HFFc6 (cell line): Measurements from ENCODE around the gene ATP1B4. TPM values are rescaled to one million over a fixed set of nuclear protein-coding genes. Genes with fewer than 3 reads are reported as not detected.

Source experiments
- DNase-seq: peaks from one replicate; pipeline ENCODE4 v3.0.0-alpha.2; 2018
- H3K27ac Mint-ChIP-seq: 2 replicates; pipeline ENCODE4 v1.8.0; 2020; ENCODE audit warnings: mild to moderate bottlenecking, mixed read lengths
- H3K27me3 Mint-ChIP-seq: 2 replicates; pipeline ENCODE4 v1.8.0; 2021; ENCODE audit warnings: mild to moderate bottlenecking, moderate library complexity, mixed read lengths; ENCODE audit not compliant: insufficient read depth
- H3K36me3 Mint-ChIP-seq: 2 replicates; pipeline ENCODE4 v1.8.0; 2021; ENCODE audit warnings: low read depth, mixed read lengths
- H3K4me1 Mint-ChIP-seq: 2 replicates; pipeline ENCODE4 v1.8.0; 2020; ENCODE audit warnings: low read depth, mixed read lengths
- H3K4me3 Mint-ChIP-seq: 2 replicates; pipeline ENCODE4 v1.8.0; 2020; ENCODE audit warnings: mild to moderate bottlenecking, moderate library complexity, mixed read lengths
- H3K9me3 Mint-ChIP-seq: 2 replicates; pipeline ENCODE4 v1.8.0; 2020; ENCODE audit warnings: mild to moderate bottlenecking, mixed read lengths
- CTCF ChIP-seq: fragments of 200-600 bp; sonication (generic); IDR thresholded peaks from 2 replicates; pipeline ENCODE4 v1.5.0; 2021; ENCODE audit warnings: antibody characterized with exemption, mild to moderate bottlenecking
- total RNA-seq, 6 experiments: library from RNA; stranded (reverse); fragmentation: NEBNext Ultra II Directional; extraction: Animal tissue kit (Norgen Biotek cat#: 25700); gene quantifications; 2 replicates in 1 of 6; 3 replicates in 5 of 6; pipeline ENCODE4 v1.2.3, GENCODE V29; 2021

Gene ATP1B4
- total RNA-seq, 6 experiments from 2014 or later = not detected

GRCh38 chrX:120365968-120366367 is 4.1 kb downstream of the ATP1B4 start:
- Mint-ChIP-seq H3K9me3 (no peaks in the 10 kb centered on the region), H3K4me3 (no peak overlapping the region), H3K4me1 (no peaks in the 10 kb centered on the region), H3K27ac (no peak overlapping the region), H3K27me3 (peaks cover 10% of the 10 kb centered on the region), H3K36me3 (no peaks in the 10 kb centered on the region)
- DNase-seq = no peak
- no peak for TF ChIP-seq CTCF

GRCh38 chrX:120366794-120367193 is 4.9 kb downstream of the ATP1B4 start:
- DNase-seq = no peak
- H3K27ac Mint-ChIP-seq = no peak overlapping the region
- no peak for TF ChIP-seq CTCF
- no peaks in the 10 kb centered on the region for H3K4me1 Mint-ChIP-seq
- H3K9me3 Mint-ChIP-seq = no peaks in the 10 kb centered on the region
- H3K27me3 Mint-ChIP-seq = peaks cover 11% of the 10 kb centered on the region
- no peaks in the 10 kb centered on the region for H3K36me3 Mint-ChIP-seq
- H3K4me3 Mint-ChIP-seq = no peak overlapping the region

- Mint-ChIP-seq H3K36me3 (no peaks in the 10 kb centered on the region), H3K4me1 (no peaks in the 10 kb centered on the region), H3K27ac (no peak overlapping the region), H3K4me3 (no peak overlapping the region), H3K9me3 (no peaks in the 10 kb centered on the region), H3K27me3 (peaks cover 7% of the 10 kb centered on the region)
- no peak for DNase-seq
- TF ChIP-seq CTCF = no peak
These were observed 5.7 kb downstream of the ATP1B4 start for GRCh38 chrX:120367402-120368109.

GRCh38 chrX:120372667-120373370 is 10.9 kb downstream of the ATP1B4 start:
- Mint-ChIP-seq H3K4me1 (no peaks in the 10 kb centered on the region), H3K27ac (no peak overlapping the region), H3K9me3 (no peaks in the 10 kb centered on the region), H3K27me3 (peaks cover 8% of the 10 kb centered on the region), H3K36me3 (no peaks in the 10 kb centered on the region), H3K4me3 (no peak overlapping the region)
- TF ChIP-seq CTCF = no peak
- DNase-seq = no peak

- Mint-ChIP-seq H3K27ac (no peak overlapping the region), H3K4me3 (no peak overlapping the region), H3K27me3 (peaks cover 2% of the 10 kb centered on the region), H3K4me1 (no peaks in the 10 kb centered on the region), H3K9me3 (no peaks in the 10 kb centered on the region), H3K36me3 (no peaks in the 10 kb centered on the region)
- DNase-seq = no peak
- no peak for TF ChIP-seq CTCF
These were observed 15.3 kb downstream of the ATP1B4 start for GRCh38 chrX:120377179-120377578.
